NB4 (cell line): ENCODE data around the gene CDH11.

Experiments
- MYC ChIP-seq: IDR thresholded peaks from 2 replicates; pipeline ENCODE4 v1.6.1; 2011; ENCODE audit warnings: low read depth, low read length
- POLR2A ChIP-seq: IDR thresholded peaks from 2 replicates; pipeline ENCODE4 v1.6.1; 2011; ENCODE audit warnings: mild to moderate bottlenecking; ENCODE audit not compliant: insufficient read length; ENCODE audit errors: extremely low read depth
- TF ChIP-seq, protein P1 (sequence below): IDR thresholded peaks from one replicate; pipeline ENCODE4 v1.5.1; 2012; ENCODE audit warnings: low read depth, low read length
- TF ChIP-seq, protein P2 (sequence below): IDR thresholded peaks from 2 replicates; pipeline ENCODE4 v1.6.1; 2011; ENCODE audit warnings: low read depth, low read length

DNA sequence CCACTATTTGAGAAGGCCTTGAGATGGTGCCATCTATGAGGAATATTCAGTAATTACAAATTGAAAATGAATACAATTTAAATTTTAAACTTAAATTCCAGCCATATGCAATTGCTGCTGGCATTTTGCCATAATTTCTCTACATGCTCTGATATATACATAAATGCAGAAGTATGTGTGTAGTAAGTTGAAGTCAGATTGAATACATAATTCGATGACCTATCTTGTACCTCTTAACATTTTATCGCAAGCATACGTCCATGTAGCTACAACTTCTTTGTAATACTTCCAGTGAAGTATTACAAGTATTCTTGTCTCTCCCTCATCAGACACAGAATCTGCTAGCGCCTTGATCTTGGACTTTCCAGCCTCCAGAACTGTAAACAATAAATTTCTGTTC is 26.0 kb downstream of the CDH11 start:
- TF ChIP-seq, protein P1, sequence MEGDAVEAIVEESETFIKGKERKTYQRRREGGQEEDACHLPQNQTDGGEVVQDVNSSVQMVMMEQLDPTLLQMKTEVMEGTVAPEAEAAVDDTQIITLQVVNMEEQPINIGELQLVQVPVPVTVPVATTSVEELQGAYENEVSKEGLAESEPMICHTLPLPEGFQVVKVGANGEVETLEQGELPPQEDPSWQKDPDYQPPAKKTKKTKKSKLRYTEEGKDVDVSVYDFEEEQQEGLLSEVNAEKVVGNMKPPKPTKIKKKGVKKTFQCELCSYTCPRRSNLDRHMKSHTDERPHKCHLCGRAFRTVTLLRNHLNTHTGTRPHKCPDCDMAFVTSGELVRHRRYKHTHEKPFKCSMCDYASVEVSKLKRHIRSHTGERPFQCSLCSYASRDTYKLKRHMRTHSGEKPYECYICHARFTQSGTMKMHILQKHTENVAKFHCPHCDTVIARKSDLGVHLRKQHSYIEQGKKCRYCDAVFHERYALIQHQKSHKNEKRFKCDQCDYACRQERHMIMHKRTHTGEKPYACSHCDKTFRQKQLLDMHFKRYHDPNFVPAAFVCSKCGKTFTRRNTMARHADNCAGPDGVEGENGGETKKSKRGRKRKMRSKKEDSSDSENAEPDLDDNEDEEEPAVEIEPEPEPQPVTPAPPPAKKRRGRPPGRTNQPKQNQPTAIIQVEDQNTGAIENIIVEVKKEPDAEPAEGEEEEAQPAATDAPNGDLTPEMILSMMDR = no peak
- TF ChIP-seq POLR2A = no peak
- TF ChIP-seq, protein P2, sequence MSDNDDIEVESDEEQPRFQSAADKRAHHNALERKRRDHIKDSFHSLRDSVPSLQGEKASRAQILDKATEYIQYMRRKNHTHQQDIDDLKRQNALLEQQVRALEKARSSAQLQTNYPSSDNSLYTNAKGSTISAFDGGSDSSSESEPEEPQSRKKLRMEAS = no peak
- no peak for TF ChIP-seq MYC
